ENCODE measurements around the gene WDFY2. TPM values are rescaled to one million over a fixed set of nuclear protein-coding genes. Genes with fewer than 3 reads are reported as not detected.

WDFY2 gene
- total and polyA plus RNA-seq, 2 experiments from 2014 or later: 6.9 to 14.2 TPM

DNA sequence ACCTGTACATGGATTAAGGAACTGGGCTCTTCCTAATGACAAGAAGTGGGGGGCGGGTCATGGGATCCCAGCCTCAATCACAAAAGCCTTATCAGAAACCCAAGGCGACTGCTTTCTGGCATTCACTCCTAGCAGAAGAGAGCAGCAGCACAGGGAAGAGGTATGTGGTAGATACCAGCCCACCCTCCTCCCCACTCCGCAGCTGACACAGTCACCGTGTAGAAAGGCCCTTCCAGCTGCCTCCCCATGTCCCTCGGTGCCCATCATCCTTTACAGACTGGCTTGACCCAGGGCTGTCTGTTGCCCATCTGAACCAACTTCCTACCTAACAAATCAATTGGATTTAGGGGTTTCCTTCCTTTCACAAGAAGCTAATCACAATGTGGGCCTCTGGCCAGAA is 222.8 kb downstream of the WDFY2 start:
- DNase-seq: no peak
- Histone ChIP-seq H3K4me1 (ENCODE audit: insufficient read depth) (peaks cover 14% of the 10 kb centered on the region), H3K4me3 (no peak overlapping the region), H3K27ac (no peak overlapping the region), H3K36me3 (ENCODE audit: low read depth) (no peaks in the 10 kb centered on the region), H4K20me1 (ENCODE audit: insufficient read depth) (no peaks in the 10 kb centered on the region), H3K9ac (no peak overlapping the region), H3K9me3 (ENCODE audit: low read depth) (no peaks in the 10 kb centered on the region), H2AFZ (no peak overlapping the region), H3K9me2 (ENCODE audit: insufficient read depth) (no peaks in the 10 kb centered on the region), H3K27me3 (replicated peaks; ENCODE audit: insufficient read depth) (no peaks in the 10 kb centered on the region), H3F3A (ENCODE audit: insufficient read depth) (peaks cover 14% of the 10 kb centered on the region), H3K79me2 (ENCODE audit: insufficient read depth) (no peaks in the 10 kb centered on the region), H3K4me2 (ENCODE audit: unreplicated experiment) (no peak overlapping the region)
- 72% methylated on average over 5 of the region's 5 CpGs for WGBS, 2 experiments (ENCODE audit: low coverage in 1 of 2, low lambda C conversion rate in 2 of 2, missing lambda C conversion rate in 2 of 2)
- in situ Hi-C loops (cut with MboI): no loop called here
- TF ChIP-seq EZH2 (IDR thresholded peaks at IDR 0.05; ENCODE audit: insufficient read depth, poor library complexity, severe bottlenecking) (no peak), EZH2phosphoT487 (IDR thresholded peaks at IDR 0.05; ENCODE audit: insufficient read depth, low read depth) (no peak)

GRCh38 chr13:51808811-51809210 is 224.5 kb downstream of the WDFY2 start:
- Histone ChIP-seq H3K9me3 (ENCODE audit: low read depth) (no peaks in the 10 kb centered on the region), H3K4me3 (no peak overlapping the region), H3K27ac (no peak overlapping the region), H3K4me1 (ENCODE audit: insufficient read depth) (no peaks in the 10 kb centered on the region), H2AFZ (no peak overlapping the region), H3K4me2 (ENCODE audit: unreplicated experiment) (no peak overlapping the region), H3K27me3 (replicated peaks; ENCODE audit: insufficient read depth) (no peaks in the 10 kb centered on the region), H4K20me1 (ENCODE audit: insufficient read depth) (no peaks in the 10 kb centered on the region), H3F3A (ENCODE audit: insufficient read depth) (peaks cover 3% of the 10 kb centered on the region; the same call in 1 of the 2 replicates), H3K9ac (no peak overlapping the region), H3K79me2 (ENCODE audit: insufficient read depth) (no peaks in the 10 kb centered on the region), H3K36me3 (ENCODE audit: low read depth) (no peaks in the 10 kb centered on the region), H3K9me2 (ENCODE audit: insufficient read depth) (no peaks in the 10 kb centered on the region)
- TF ChIP-seq EZH2 (IDR thresholded peaks at IDR 0.05; ENCODE audit: insufficient read depth, poor library complexity, severe bottlenecking) (no peak), EZH2phosphoT487 (IDR thresholded peaks at IDR 0.05; ENCODE audit: insufficient read depth, low read depth) (no peak)
- no peak for DNase-seq
- in situ Hi-C loops (cut with MboI): no loop called here

GRCh38 chr13:51811046-51811445 is 226.8 kb downstream of the WDFY2 start:
- no peak overlapping the region for H3K4me2 ChIP-seq (ENCODE audit: unreplicated experiment)
- in situ Hi-C loops (cut with MboI): no loop called here
- no peak for DNase-seq
- no peak for TF ChIP-seq EZH2phosphoT487 (IDR thresholded peaks at IDR 0.05; ENCODE audit: insufficient read depth, low read depth)
- TF ChIP-seq EZH2 (IDR thresholded peaks at IDR 0.05; ENCODE audit: insufficient read depth, poor library complexity, severe bottlenecking): no peak
- no peaks in the 10 kb centered on the region for H3K36me3 ChIP-seq (ENCODE audit: low read depth)
- H3K9me3 ChIP-seq (ENCODE audit: low read depth): no peaks in the 10 kb centered on the region
- no peaks in the 10 kb centered on the region for H4K20me1 ChIP-seq (ENCODE audit: insufficient read depth)
- no peaks in the 10 kb centered on the region for H3K9me2 ChIP-seq (ENCODE audit: insufficient read depth)
- no peak overlapping the region for H3K4me3 ChIP-seq
- H3K79me2 ChIP-seq (ENCODE audit: insufficient read depth): no peaks in the 10 kb centered on the region
- H3K9ac ChIP-seq: no peak overlapping the region
- no peaks in the 10 kb centered on the region for H3F3A ChIP-seq (ENCODE audit: insufficient read depth)
- no peak overlapping the region for H2AFZ ChIP-seq
- H3K4me1 ChIP-seq (ENCODE audit: insufficient read depth): no peaks in the 10 kb centered on the region
- peaks cover 8% of the 10 kb centered on the region; the same call in 1 of the 2 replicates for H3K27me3 ChIP-seq (replicated peaks; ENCODE audit: insufficient read depth)
- WGBS, 2 experiments (ENCODE audit: low coverage in 1 of 2, low lambda C conversion rate in 2 of 2, missing lambda C conversion rate in 2 of 2): 76 to 77% methylated on average over 12 of the region's 12 CpGs
- no peak overlapping the region for H3K27ac ChIP-seq

DNA sequence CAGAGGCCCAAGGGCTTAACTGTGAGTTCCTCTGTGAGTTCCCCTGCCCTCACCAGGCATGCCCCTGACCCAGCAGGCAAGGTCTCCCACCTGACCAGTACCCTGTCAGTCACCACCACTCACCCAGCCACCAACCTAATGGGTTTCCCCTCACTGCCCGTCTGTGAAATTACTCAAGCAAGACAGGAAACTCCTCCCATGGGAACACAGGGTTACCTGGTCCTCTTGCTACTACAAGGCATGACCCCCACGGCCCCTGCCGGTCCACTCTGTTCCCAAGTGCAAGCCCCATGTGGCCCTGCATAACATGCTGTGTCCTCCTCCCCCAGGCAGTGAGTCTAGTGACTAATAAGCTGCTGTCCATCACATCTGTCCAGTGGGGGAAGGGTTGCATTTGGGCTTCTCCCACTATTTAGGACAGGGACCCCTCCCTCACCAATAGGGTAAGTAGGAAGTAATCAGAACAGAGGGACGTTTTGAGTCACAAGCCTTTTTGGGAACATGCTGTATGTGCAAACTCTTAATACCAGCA is 227.7 kb downstream of the WDFY2 start:
- Histone ChIP-seq H2AFZ (no peak overlapping the region), H4K20me1 (ENCODE audit: insufficient read depth) (no peaks in the 10 kb centered on the region), H3K27ac (no peak overlapping the region), H3K9me2 (ENCODE audit: insufficient read depth) (no peaks in the 10 kb centered on the region), H3K4me1 (ENCODE audit: insufficient read depth) (no peaks in the 10 kb centered on the region), H3K4me3 (no peak overlapping the region), H3K4me2 (ENCODE audit: unreplicated experiment) (no peak overlapping the region), H3K79me2 (ENCODE audit: insufficient read depth) (no peaks in the 10 kb centered on the region), H3K9ac (no peak overlapping the region), H3K27me3 (replicated peaks; ENCODE audit: insufficient read depth) (peaks cover 13% of the 10 kb centered on the region), H3F3A (ENCODE audit: insufficient read depth) (no peaks in the 10 kb centered on the region), H3K36me3 (ENCODE audit: low read depth) (no peaks in the 10 kb centered on the region), H3K9me3 (ENCODE audit: low read depth) (no peaks in the 10 kb centered on the region)
- TF ChIP-seq EZH2 (IDR thresholded peaks at IDR 0.05; ENCODE audit: insufficient read depth, poor library complexity, severe bottlenecking): no peak
- TF ChIP-seq EZH2phosphoT487 (IDR thresholded peaks at IDR 0.05; ENCODE audit: insufficient read depth, low read depth): no peak
- in situ Hi-C loops (cut with MboI): no loop called here
- WGBS, 2 experiments (ENCODE audit: low coverage in 1 of 2, low lambda C conversion rate in 2 of 2, missing lambda C conversion rate in 2 of 2): 63% methylated on average over 4 of the region's 4 CpGs
- DNase-seq: no peak

DNA sequence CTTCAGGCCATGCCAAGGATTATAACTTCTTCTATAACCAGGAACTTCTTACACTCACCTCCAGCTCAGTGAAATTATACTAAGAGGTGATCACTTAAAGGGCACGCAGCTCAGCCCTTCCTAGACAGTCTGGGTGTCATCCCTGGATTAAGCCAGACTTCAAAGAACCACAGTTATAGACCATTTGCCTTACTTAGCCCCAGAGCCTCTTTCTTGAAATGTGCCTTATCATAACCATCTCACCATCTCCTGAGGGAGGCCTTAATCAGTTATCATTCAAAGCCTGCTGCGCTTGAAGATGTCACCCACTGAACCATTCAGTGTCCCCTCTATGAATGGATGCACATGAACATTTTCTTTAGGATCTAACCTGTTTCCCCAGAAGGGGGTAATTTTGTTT is 229.8 kb downstream of the WDFY2 start:
- Histone ChIP-seq H2AFZ (no peak overlapping the region), H3K9me2 (ENCODE audit: insufficient read depth) (no peaks in the 10 kb centered on the region), H3K4me2 (ENCODE audit: unreplicated experiment) (no peak overlapping the region), H4K20me1 (ENCODE audit: insufficient read depth) (no peaks in the 10 kb centered on the region), H3K9me3 (ENCODE audit: low read depth) (no peaks in the 10 kb centered on the region), H3K4me3 (no peak overlapping the region), H3K27ac (no peak overlapping the region), H3F3A (ENCODE audit: insufficient read depth) (no peaks in the 10 kb centered on the region), H3K36me3 (ENCODE audit: low read depth) (no peaks in the 10 kb centered on the region), H3K79me2 (ENCODE audit: insufficient read depth) (no peaks in the 10 kb centered on the region), H3K9ac (no peak overlapping the region), H3K27me3 (replicated peaks; ENCODE audit: insufficient read depth) (peaks cover 26% of the 10 kb centered on the region), H3K4me1 (ENCODE audit: insufficient read depth) (no peaks in the 10 kb centered on the region)
- TF ChIP-seq EZH2phosphoT487 (IDR thresholded peaks at IDR 0.05; ENCODE audit: insufficient read depth, low read depth) (no peak), EZH2 (IDR thresholded peaks at IDR 0.05; ENCODE audit: insufficient read depth, poor library complexity, severe bottlenecking) (no peak)
- in situ Hi-C loops (cut with MboI): no loop called here
- no peak for DNase-seq
- 96 to 98% methylated on average over 2 of the region's 2 CpGs for WGBS, 2 experiments (ENCODE audit: low coverage in 1 of 2, low lambda C conversion rate in 2 of 2, missing lambda C conversion rate in 2 of 2)

Data from GM23248 (cell line).